Breast epithelium (tissue), 3 donors: ENCODE data around the gene CSNK2A1.

Experiments used
- POLR2A ChIP-seq: fragments of 450-650 bp; IDR thresholded peaks from one replicate; pipeline ENCODE4 v1.6.1; 2016; ENCODE audit warnings: antibody characterized with exemption, mild to moderate bottlenecking, moderate library complexity
- POLR2AphosphoS5 ChIP-seq, 3 donors: sonication (generic); formaldehyde crosslinking; IDR thresholded peaks; one replicate each; pipeline ENCODE4 v1.6.1; 2017; ENCODE audit warnings: antibody characterized with exemption in 3 of 3
- TF ChIP-seq, protein P1 (sequence below), 3 donors: fragments of 450-650 bp; IDR thresholded peaks; one replicate each; pipeline ENCODE4 v1.5.1; 2016 to 2017; ENCODE audit warnings: antibody characterized with exemption in 3 of 3, mild to moderate bottlenecking in 3 of 3, moderate library complexity in 3 of 3

DNA sequence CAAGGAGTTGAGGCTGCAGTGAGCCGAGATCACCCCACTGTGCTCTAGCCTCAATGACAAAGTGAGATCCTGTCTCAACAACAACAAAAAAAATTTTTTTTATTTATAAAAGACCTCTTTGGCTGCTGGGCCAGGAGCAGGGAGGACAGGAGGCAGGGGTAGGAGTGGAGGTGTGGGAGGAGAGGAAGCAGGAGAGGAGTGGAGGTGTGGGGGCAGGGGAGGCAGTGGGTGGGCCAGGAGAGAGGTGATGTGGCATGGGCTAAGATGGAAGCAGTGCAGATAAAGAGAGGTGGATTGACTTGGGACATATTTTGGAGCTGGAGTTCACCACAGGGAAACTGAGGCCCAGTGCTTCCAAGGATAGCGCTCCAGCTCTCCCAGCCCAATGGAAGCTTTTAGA, 13.4 kb upstream of the CSNK2A1 start:
- TF ChIP-seq, protein P1, sequence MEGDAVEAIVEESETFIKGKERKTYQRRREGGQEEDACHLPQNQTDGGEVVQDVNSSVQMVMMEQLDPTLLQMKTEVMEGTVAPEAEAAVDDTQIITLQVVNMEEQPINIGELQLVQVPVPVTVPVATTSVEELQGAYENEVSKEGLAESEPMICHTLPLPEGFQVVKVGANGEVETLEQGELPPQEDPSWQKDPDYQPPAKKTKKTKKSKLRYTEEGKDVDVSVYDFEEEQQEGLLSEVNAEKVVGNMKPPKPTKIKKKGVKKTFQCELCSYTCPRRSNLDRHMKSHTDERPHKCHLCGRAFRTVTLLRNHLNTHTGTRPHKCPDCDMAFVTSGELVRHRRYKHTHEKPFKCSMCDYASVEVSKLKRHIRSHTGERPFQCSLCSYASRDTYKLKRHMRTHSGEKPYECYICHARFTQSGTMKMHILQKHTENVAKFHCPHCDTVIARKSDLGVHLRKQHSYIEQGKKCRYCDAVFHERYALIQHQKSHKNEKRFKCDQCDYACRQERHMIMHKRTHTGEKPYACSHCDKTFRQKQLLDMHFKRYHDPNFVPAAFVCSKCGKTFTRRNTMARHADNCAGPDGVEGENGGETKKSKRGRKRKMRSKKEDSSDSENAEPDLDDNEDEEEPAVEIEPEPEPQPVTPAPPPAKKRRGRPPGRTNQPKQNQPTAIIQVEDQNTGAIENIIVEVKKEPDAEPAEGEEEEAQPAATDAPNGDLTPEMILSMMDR (IDR thresholded peaks at IDR 0.05), result no peak
- no peak for TF ChIP-seq POLR2A
- TF ChIP-seq POLR2AphosphoS5 (IDR thresholded peaks at IDR 0.05), result no peak
